ENCODE data around the gene SYTL1.

DNA sequence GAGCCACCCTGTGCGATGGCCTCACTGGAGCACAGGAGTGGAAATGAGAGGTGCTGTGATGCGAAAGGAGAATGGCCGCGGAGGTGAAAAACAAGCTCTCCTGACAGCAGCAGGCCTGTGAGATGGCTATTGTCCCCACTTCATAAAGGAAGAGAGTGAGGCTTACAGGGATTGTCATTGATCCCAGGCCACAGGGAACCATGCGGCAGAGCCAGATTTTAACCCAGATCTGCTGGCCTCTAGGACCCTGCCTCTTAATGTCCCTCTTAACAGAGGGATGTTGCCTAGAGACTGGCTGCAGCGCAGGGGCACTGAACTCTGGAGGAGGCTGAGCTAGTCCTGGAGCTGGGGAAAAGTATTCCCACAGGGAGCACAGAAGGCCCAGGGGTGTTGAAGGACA lies 3.1 kb upstream of the SYTL1 start:
- TF ChIP-seq JUND (IDR thresholded peaks at IDR 0.05; ENCODE audit: borderline replicate concordance, low read depth, low read length) (no peak), JUND (tag; IDR thresholded peaks at IDR 0.05; ENCODE audit: borderline replicate concordance, low read depth, low read length) (no peak), MYC (IDR thresholded peaks at IDR 0.05; ENCODE audit: low read depth, low read length) (no peak), MYC (CRISPR knock-in tag; IDR thresholded peaks at IDR 0.05; ENCODE audit: borderline replicate concordance, low read depth) (no peak), ZNF780A (CRISPR knock-in tag; IDR thresholded peaks at IDR 0.05) (no peak), EHMT2 (IDR thresholded peaks at IDR 0.05) (no peak), ZKSCAN3 (CRISPR knock-in tag; IDR thresholded peaks at IDR 0.05) (no peak), HOXB6 (CRISPR knock-in tag; IDR thresholded peaks at IDR 0.05; ENCODE audit: borderline replicate concordance) (no peak), NR2C2 (CRISPR knock-in tag; IDR thresholded peaks at IDR 0.05) (no peak), NR2C2 (tag; IDR thresholded peaks at IDR 0.05) (no peak), CBX2 (IDR thresholded peaks at IDR 0.05; ENCODE audit: insufficient read depth, low read length, poor library complexity, severe bottlenecking) (no peak), FOXJ3 (CRISPR knock-in tag; IDR thresholded peaks at IDR 0.05) (no peak), GABPB2 (CRISPR knock-in tag; conservative IDR thresholded peaks at IDR 0.05) (no peak)
- TF ChIP-seq, protein P1, sequence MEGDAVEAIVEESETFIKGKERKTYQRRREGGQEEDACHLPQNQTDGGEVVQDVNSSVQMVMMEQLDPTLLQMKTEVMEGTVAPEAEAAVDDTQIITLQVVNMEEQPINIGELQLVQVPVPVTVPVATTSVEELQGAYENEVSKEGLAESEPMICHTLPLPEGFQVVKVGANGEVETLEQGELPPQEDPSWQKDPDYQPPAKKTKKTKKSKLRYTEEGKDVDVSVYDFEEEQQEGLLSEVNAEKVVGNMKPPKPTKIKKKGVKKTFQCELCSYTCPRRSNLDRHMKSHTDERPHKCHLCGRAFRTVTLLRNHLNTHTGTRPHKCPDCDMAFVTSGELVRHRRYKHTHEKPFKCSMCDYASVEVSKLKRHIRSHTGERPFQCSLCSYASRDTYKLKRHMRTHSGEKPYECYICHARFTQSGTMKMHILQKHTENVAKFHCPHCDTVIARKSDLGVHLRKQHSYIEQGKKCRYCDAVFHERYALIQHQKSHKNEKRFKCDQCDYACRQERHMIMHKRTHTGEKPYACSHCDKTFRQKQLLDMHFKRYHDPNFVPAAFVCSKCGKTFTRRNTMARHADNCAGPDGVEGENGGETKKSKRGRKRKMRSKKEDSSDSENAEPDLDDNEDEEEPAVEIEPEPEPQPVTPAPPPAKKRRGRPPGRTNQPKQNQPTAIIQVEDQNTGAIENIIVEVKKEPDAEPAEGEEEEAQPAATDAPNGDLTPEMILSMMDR (IDR thresholded peaks at IDR 0.05 in 2 of 3, conservative IDR thresholded peaks at IDR 0.05 in 1 of 3; ENCODE audit: insufficient read depth in 2 of 3, low read depth in 1 of 3, low read length in 3 of 3): no peak
- TF ChIP-seq, protein P2, sequence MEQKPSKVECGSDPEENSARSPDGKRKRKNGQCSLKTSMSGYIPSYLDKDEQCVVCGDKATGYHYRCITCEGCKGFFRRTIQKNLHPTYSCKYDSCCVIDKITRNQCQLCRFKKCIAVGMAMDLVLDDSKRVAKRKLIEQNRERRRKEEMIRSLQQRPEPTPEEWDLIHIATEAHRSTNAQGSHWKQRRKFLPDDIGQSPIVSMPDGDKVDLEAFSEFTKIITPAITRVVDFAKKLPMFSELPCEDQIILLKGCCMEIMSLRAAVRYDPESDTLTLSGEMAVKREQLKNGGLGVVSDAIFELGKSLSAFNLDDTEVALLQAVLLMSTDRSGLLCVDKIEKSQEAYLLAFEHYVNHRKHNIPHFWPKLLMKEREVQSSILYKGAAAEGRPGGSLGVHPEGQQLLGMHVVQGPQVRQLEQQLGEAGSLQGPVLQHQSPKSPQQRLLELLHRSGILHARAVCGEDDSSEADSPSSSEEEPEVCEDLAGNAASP (IDR thresholded peaks at IDR 0.05): no peak
- TF ChIP-seq, protein P3, sequence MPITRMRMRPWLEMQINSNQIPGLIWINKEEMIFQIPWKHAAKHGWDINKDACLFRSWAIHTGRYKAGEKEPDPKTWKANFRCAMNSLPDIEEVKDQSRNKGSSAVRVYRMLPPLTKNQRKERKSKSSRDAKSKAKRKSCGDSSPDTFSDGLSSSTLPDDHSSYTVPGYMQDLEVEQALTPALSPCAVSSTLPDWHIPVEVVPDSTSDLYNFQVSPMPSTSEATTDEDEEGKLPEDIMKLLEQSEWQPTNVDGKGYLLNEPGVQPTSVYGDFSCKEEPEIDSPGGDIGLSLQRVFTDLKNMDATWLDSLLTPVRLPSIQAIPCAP (CRISPR knock-in tag; IDR thresholded peaks at IDR 0.05; ENCODE audit: borderline replicate concordance): no peak

Data from K562 (cell line).